Prostate gland (tissue), 2 donors: ENCODE measurements around the gene CHST6. TPM values are rescaled to one million over a fixed set of nuclear protein-coding genes. Genes with fewer than 3 reads are reported as not detected.

Experiments
- DNase-seq: peaks from one replicate; pipeline ENCODE4 v3.0.0-alpha.2; 2019; ENCODE audit warnings: low spot score
- H3K27ac ChIP-seq, 2 donors: fragments of 200-600 bp; sonication (generic); 2 replicates each; pipeline ENCODE4 v1.5.1; 2017 to 2019
- H3K27me3 ChIP-seq: fragments of 200-600 bp; sonication (generic); replicated peaks from 2 replicates; pipeline ENCODE4 v1.5.1; 2019; ENCODE audit not compliant: insufficient read depth
- H3K36me3 ChIP-seq, 2 donors: fragments of 200-600 bp; sonication (generic); 1 replicate in 1 of 2; 2 replicates in 1 of 2; pipeline versions ENCODE4 v1.5.1 to v1.8.1; 2017 to 2019
- H3K4me1 ChIP-seq: fragments of 200-600 bp; sonication (generic); replicated peaks from 2 replicates; pipeline ENCODE4 v1.5.1; 2019
- H3K4me3 ChIP-seq, 2 donors: fragments of 200-600 bp; sonication (generic); 2 replicates each; pipeline ENCODE4 v1.5.1; 2017 to 2019
- H3K9me3 ChIP-seq: fragments of 200-600 bp; sonication (generic); 2 replicates; pipeline ENCODE4 v1.5.1; 2017
- CTCF ChIP-seq, 4 experiments: fragments of 200-600 bp in 2 of 4; fragments of 450-650 bp in 2 of 4; sonication (generic) in 2 of 4; IDR thresholded peaks; 1 replicate in 3 of 4; 2 replicates in 1 of 4; pipeline ENCODE4 v1.5.1; 2016 to 2019; ENCODE audit warnings: antibody characterized with exemption in 4 of 4, mild to moderate bottlenecking in 2 of 4, moderate library complexity in 2 of 4
- POLR2A ChIP-seq: fragments of 450-650 bp; IDR thresholded peaks from one replicate; pipeline ENCODE4 v1.6.1; 2016; ENCODE audit warnings: antibody characterized with exemption, mild to moderate bottlenecking
- POLR2AphosphoS5 ChIP-seq: sonication (generic); formaldehyde crosslinking; IDR thresholded peaks from one replicate; pipeline ENCODE4 v1.6.1; 2017; ENCODE audit warnings: antibody characterized with exemption
- WGBS: methylation state at CpG from one replicate; pipeline ENCODE4 v1.1.5; 2018; 5-methylcytosine and 5-hydroxymethylcytosine counted together
- intact Hi-C: fragments of 100-400 bp; cut with DNase I; formaldehyde crosslinking; loops from one replicate; pipeline ENCODE4 v1.14.2; 2022
- total RNA-seq, 2 donors: library from RNA; depleted of rRNA; stranded (reverse); fragments of >200 nt; gene quantifications; one replicate each; pipeline ENCODE4 v1.1.0, GENCODE V29; 2016

The CHST6 gene
- total RNA-seq, 2 donors from 2014 or later, result 0.23 to 9.5 TPM

- no peak overlapping the region for H3K27ac ChIP-seq
- TF ChIP-seq POLR2A (no peak), CTCF (IDR thresholded peaks at IDR 0.05) (no peak), POLR2AphosphoS5 (no peak)
Measured at GRCh38 chr16:75479421-75479990, 15.7 kb downstream of the CHST6 start.

GRCh38 chr16:75478480-75479345 lies 16.5 kb downstream of the CHST6 start:
- intact Hi-C loops, result loop anchor here (10.0 kb wide), 1 partner anchor 146 kb away; the partner anchor contains the start of gene ADAT1
- 95% methylated on average over 79 of the region's 80 CpGs for WGBS
- Histone ChIP-seq H3K36me3 (no peaks in the 10 kb centered on the region), H3K9me3 (no peaks in the 10 kb centered on the region), H3K27me3 (no peaks in the 10 kb centered on the region), H3K27ac (no peak overlapping the region), H3K4me3 (no peak overlapping the region), H3K4me1 (no peaks in the 10 kb centered on the region)
- no peak for DNase-seq
- TF ChIP-seq CTCF (IDR thresholded peaks at IDR 0.05) (no peak), POLR2AphosphoS5 (no peak), POLR2A (no peak)

More at GRCh38 chr16:75479421-75479990, 15.7 kb downstream of the CHST6 start:
- Histone ChIP-seq H3K4me3 (no peak overlapping the region), H3K4me1 (no peaks in the 10 kb centered on the region), H3K27me3 (no peaks in the 10 kb centered on the region), H3K36me3 (no peaks in the 10 kb centered on the region), H3K9me3 (no peaks in the 10 kb centered on the region)
- WGBS, result 94% methylated on average over 47 of the region's 47 CpGs
- intact Hi-C loops, result loop anchor here (10.0 kb wide), 1 partner anchor 145 kb away; the partner anchor contains the start of gene ADAT1
- no peak for DNase-seq

GRCh38 chr16:75477680-75478473 lies 17.4 kb downstream of the CHST6 start:
- no peaks in the 10 kb centered on the region for H3K36me3 ChIP-seq
- no peak overlapping the region for H3K4me3 ChIP-seq
- TF ChIP-seq POLR2AphosphoS5 (no peak), POLR2A (no peak), CTCF (IDR thresholded peaks at IDR 0.05) (no peak)
- DNase-seq, result no peak
- no peaks in the 10 kb centered on the region for H3K4me1 ChIP-seq
- 46% methylated on average over 4 of the region's 4 CpGs for WGBS
- H3K27ac ChIP-seq, result no peak overlapping the region
- H3K9me3 ChIP-seq, result no peaks in the 10 kb centered on the region
- intact Hi-C loops, result loop anchor here (10.0 kb wide), 1 partner anchor 147 kb away; the partner anchor contains the start of gene ADAT1
- H3K27me3 ChIP-seq, result no peaks in the 10 kb centered on the region

GRCh38 chr16:75476817-75477216 lies 18.4 kb downstream of the CHST6 start:
- Histone ChIP-seq H3K27ac (no peak overlapping the region), H3K4me1 (no peaks in the 10 kb centered on the region), H3K27me3 (no peaks in the 10 kb centered on the region), H3K36me3 (no peaks in the 10 kb centered on the region), H3K9me3 (no peaks in the 10 kb centered on the region), H3K4me3 (no peak overlapping the region)
- intact Hi-C loops, result loop anchor here (10.0 kb wide), 1 partner anchor 148 kb away; the partner anchor contains the start of gene ADAT1
- 84% methylated on average over 8 of the region's 8 CpGs for WGBS
- TF ChIP-seq CTCF (IDR thresholded peaks at IDR 0.05) (no peak), POLR2AphosphoS5 (no peak), POLR2A (no peak)
- no peak for DNase-seq
